Measurements from ENCODE around the gene TRMT10C.
"Not testable (repeated sequence)": the region's sequence is repeated elsewhere in the genome, so short reads cannot be mapped to it uniquely, and the experiment has no call there.

The TRMT10C gene

DNA sequence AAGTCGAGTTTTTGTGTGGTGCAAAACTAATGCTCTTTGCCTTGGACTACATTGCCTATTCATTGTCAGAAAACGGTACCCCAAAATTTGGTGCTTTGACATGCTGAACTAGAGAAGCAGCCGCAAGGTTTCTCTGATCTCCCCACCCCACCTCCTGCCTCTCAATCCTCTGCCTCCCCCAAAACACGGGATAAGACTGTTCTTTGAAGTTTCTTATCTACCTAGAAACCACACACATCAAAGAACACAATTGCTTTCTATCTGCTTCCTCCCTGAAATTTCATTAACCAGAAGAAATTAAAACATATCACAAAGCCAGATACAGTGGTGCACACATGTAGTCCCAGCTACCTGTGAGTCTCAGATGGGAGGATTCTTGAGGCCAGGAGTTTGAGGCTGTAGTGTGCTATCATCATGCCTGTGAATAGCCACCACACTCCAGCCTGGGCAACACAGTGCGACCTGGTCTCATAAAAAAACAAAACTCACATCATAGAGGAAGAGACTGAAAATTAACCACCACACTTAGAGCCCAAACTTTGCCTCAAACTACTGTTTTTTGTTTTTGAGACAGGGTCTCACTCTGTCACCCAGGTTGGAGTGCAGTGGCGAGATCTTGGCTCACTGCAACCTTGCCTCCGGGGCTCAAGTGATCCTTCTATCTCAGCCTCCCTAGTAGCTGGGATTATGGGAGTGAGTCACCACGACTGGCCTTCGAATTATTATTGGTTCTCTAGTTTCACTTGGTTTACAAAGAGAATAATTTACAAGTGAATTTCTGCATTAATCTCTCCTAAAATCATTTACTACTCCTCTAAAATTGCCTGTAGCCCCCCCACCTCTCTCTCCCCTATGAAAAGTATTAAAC is 9.6 kb downstream of the TRMT10C start:
- H3K4me3 ChIP-seq (ENCODE audit: low read length) = no peak overlapping the region
- TF ChIP-seq ZNF274 (IDR thresholded peaks at IDR 0.05; ENCODE audit: low read depth, low read length) = no peak

DNA sequence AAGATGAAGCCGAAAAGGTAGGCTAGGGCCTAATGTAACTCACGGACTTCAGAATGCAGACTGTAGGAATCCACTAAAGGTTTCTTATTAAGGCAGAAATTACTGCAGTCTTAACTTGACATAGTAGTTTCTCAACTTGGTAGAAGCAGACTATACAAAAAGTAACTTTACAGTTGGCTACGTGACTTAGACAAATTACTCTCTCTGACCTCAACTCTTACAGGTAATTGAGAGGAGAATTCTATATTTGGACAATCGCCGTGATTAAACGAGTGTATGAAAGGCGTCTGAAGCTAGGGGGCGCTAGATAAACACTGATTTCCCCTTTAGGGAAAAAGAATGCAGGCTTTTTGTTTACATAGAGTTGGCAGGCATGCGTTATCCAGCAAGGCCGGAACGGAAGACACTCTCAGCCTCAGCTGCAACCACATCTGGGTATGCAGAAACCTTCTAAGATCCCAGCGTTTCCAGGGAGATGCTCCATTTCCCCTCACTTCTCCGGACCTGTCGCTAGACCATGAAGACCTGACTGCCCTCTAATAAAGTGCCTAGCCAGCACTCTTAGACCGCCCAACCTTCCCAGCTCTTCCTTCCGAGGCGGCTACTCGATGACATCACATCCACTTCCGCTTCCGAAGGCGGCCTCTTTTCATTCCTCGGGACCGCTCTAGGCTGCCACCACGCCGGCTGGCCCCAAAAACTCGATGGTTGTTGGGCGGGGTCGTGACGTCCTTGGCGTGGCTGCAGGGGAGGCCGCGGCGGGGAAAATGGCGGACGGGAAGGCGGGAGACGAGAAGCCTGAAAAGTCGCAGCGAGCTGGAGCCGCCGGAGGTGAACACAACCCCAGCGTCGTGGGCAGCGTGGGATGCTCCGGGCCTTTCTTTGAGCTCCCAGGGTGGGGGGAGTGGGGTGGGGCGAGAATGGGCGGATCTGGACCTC is 12.1 kb downstream of the TRMT10C start, which contains the start of gene PCNP:
Gene PCNP, plus strand, starts transcription at position 732 of the 939 bp plus-strand sequence. Its CDS starts 36 bp downstream, at position 768.
- no peak for TF ChIP-seq ZNF274 (IDR thresholded peaks at IDR 0.05; ENCODE audit: low read depth, low read length)
- H3K4me3 ChIP-seq (ENCODE audit: low read length) = peak within 1 kb of the TSS; percentile 89

DNA sequence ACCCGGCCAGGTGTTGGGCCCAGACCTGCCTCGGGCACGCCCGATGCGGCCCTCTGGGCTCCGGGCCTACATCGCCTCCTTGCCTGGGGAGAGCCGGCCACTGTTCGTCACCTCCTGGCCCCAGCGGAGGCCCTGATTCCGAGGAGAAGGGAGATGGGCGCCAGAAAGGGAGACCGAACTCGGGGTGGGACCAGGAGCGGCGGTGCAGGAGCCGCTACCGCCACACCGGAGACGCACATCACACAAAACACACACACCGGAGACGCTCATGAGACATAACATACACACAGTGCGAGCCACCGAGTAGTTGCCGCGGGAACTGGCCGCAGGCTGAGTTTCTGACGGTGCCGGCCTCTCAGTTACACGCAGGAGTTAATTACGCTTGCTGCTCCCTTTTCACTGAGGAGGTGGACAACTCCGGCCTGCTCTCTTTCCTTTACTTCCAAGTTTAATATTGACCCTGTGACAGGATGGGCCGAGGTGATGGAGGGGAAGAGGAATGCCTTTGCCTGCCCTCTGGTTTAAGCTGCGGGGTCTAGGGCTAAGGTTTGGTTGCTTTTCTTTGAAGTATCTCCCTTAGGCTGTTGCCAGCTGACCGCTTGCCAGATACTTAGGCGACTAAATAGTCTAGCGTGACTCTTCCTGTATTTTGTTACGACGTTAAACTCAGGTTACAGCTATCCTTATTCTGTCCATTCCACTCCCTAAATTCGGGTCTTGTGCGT is 12.9 kb downstream of the TRMT10C start:
- no peak for TF ChIP-seq ZNF274 (IDR thresholded peaks at IDR 0.05; ENCODE audit: low read depth, low read length)
- H3K4me3 ChIP-seq (ENCODE audit: low read length) = peak overlapping the region; percentile 89

DNA sequence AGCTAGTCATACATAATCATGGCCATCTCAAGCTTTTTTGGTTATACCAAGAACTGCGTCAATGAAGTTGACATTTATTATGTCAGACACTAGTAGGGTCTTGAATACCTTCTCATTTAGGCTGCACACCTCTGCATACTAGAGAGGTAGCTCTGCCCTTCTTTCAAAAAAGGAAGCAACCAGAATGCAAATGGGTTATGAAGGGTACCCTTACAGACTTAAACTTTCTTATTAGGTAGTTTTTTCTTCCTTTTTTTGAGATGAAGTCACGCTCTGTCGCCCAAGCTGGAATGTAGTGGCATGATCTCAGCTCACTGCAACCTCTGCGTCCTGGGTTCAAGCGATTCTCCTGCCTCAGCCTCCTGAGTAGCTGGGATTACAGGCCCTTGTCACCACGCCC is 15.6 kb downstream of the TRMT10C start:
- no peak for TF ChIP-seq ZNF274 (IDR thresholded peaks at IDR 0.05; ENCODE audit: low read depth, low read length)
- H3K4me3 ChIP-seq (ENCODE audit: low read length) = no peak overlapping the region

DNA sequence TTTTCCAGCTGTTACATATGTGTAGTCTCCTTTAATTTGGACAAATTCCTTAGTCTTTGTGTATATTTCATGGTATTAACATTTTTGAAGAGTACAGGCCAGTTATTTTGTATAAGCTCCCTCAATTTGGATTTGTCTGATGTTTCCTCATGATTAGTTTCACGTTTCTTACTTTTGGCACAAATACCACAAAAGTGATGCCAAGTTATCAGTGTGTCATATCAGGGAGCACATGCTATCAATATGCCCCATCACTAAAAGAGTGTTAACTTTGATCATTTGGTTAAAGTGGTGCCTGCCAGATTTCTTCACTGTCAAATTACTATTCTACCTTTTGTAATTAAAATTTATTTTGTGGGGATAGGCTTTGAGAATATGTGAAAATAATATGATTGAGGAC is 26.9 kb downstream of the TRMT10C start:
- H3K4me3 ChIP-seq (ENCODE audit: low read length) = no peak overlapping the region
- no peak for TF ChIP-seq ZNF274 (IDR thresholded peaks at IDR 0.05; ENCODE audit: low read depth, low read length)

DNA sequence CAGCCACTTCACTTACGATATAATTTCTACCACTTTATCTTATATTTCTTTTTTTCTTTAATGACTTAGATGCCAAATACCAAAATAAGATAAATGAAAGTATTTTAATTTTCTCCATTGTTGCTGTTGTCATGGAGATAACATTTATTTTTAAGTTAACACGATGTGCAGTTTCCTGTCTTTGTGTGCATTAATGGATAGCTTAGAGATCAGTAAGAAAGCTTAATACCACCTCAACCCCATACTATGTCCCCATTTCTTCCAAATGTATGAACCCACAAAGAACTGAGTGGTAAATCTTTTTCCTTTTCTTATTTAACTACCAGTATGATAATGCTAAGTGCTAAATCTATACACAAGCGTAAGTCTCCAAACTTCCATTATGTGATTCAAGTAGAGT is 29.4 kb downstream of the TRMT10C start:
- no peak for TF ChIP-seq ZNF274 (IDR thresholded peaks at IDR 0.05; ENCODE audit: low read depth, low read length)

DNA sequence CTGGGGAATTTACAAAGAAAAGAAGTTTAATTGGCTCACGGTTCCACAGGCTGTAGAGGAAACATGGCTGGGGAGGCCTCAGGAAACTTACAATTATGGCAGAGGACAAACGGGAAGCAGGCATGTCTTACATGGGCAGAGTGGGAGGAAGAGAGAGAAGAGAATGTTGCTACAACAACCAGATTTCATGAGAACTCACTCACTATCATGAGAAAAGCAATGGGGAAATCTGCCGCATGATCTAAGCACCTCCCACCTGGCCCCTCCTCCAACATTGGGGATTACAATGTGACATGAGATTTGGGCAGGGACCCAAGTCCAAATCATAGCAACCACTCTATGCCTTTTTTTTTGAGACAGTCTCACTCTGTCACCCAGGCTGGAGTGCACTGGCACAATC is 41.1 kb downstream of the TRMT10C start:
- no peak for TF ChIP-seq ZNF274 (IDR thresholded peaks at IDR 0.05; ENCODE audit: low read depth, low read length)
- H3K4me3 ChIP-seq (ENCODE audit: low read length) = no peak overlapping the region

More for the DNA sequence above, 29.4 kb downstream of the TRMT10C start:
- H3K4me3 ChIP-seq (ENCODE audit: low read length) = no peak overlapping the region

DNA sequence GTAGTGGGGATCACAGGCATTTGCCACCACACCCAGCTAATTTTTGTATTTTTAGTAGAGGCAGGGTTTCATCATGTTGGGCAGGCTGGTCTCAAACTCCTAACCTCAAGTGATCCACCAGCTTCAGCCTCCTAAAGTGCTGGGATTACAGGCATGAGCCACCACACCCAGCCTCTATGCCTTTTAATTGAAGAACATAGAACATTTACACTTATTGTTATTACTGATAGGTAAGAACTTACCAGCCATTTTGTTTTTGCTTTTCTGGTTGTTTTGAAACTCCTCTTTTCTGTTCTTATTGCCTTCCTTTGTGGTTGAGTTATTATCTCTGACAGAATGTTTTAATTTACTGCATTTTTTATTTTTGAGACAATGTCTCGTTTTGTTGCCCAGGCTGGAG is 41.5 kb downstream of the TRMT10C start:
- no peak overlapping the region for H3K4me3 ChIP-seq (ENCODE audit: low read length)
- no peak for TF ChIP-seq ZNF274 (IDR thresholded peaks at IDR 0.05; ENCODE audit: low read depth, low read length)

DNA sequence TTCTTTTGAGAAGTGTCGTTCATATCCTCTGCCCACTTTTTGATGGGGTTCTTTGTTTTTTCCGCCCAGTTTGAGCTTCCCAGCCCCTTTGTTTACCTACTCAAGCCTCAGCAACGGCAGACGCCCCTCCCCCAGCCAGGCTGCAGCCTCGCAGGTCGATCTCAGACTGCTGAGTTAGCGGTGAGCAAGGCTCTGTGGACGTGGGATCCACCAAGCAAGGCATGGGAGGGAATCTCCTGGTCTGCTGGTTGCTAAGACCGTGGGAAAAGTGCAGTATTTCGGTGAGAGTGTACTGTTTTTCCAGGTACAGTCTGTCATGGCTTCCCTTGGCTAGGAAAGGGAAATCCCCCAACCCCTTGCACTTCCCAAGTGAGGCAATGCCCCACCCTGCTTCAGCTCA is 43.7 kb downstream of the TRMT10C start:
- H3K4me3 ChIP-seq (ENCODE audit: low read length) = not testable (repeated sequence)

DNA sequence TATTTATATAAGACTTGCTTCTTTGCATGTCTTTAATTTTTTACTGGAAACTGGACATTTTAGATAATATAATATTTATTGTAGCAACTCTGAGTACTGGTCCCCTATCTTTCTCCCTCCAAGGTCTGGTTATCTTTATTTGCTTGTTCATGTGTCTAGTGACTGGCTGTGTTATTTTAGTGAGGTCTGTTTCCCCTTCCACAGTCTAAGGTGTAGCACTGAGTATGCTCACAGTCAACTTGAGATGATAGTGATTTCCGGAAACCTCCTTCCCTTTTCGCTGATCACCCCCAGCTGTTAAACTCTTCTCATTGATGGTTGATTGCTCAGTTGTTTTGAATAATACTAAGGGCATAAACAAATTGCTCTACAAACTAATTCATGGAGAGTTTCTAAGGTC is 49.4 kb downstream of the TRMT10C start:
- no peak for TF ChIP-seq ZNF274 (IDR thresholded peaks at IDR 0.05; ENCODE audit: low read depth, low read length)
- no peak overlapping the region for H3K4me3 ChIP-seq (ENCODE audit: low read length)

DNA sequence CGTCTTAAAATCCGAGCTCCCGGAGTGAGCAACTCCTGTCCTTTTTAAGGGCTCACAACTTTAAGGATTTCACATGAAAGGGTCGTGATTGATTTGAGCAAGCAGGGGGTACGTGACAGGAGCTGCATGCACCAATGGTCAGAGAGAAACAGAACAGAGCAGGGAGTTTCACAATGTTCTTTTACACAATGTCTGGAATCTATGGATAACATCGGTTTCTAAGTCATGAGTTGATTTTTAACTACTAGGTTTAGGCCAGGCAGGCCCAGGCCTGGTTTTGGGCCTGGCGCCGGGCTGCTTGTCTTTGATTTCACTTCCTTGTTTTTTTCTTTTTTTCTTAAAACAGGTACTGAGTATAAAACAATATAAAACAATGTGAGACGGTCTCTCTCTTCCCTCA is 51.3 kb downstream of the TRMT10C start:
- H3K4me3 ChIP-seq (ENCODE audit: low read length) = not testable (repeated sequence)

DNA sequence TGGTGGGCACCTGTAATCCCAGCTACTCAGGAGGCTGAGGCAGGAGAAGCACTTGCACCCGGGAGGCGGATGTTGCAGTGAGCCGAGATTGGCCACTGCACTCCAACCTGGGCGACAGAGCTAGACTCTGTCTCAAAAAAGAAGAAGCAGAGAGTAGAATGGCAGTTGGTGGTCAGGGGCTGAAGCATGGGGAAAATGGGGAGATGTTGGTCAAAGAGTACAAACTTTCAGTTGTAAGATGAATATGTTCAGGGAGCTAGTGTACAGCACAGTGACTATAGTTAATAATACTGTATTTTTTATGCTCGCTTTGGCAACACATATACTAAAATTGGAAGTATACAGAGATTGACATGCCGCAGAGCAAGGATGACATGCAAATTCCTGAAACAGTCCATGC is 53.9 kb downstream of the TRMT10C start:
- H3K4me3 ChIP-seq (ENCODE audit: low read length) = no peak overlapping the region
- no peak for TF ChIP-seq ZNF274 (IDR thresholded peaks at IDR 0.05; ENCODE audit: low read depth, low read length)
